HUES48 (cell line): Measurements from ENCODE around the gene CMTM2.

Source experiments
- H3K27ac ChIP-seq: one replicate; pipeline ENCODE4 v1.7.0; 2013; ENCODE audit warnings: low read depth, low read length, inconsistent platforms
- H3K27me3 ChIP-seq: 2 replicates; pipeline ENCODE4 v1.6.1; 2013; ENCODE audit warnings: mild to moderate bottlenecking, low read length; ENCODE audit not compliant: control insufficient read depth, insufficient read depth
- H3K36me3 ChIP-seq: 2 replicates; pipeline ENCODE4 v1.6.1; 2013; ENCODE audit warnings: low read length; ENCODE audit not compliant: control insufficient read depth, insufficient read depth
- H3K4me1 ChIP-seq: 2 replicates; pipeline ENCODE4 v1.6.1; 2013; ENCODE audit warnings: mild to moderate bottlenecking, low read length; ENCODE audit not compliant: control insufficient read depth, insufficient read depth
- H3K4me3 ChIP-seq: 2 replicates; pipeline ENCODE4 v1.5.1; 2013; ENCODE audit warnings: mild to moderate bottlenecking, low read depth, low read length
- H3K9ac ChIP-seq: 2 replicates; pipeline ENCODE4 v1.6.1; 2013; ENCODE audit warnings: mild to moderate bottlenecking, low read depth, low read length, moderate library complexity
- H3K9me3 ChIP-seq: 2 replicates; pipeline ENCODE4 v1.6.1; 2013; ENCODE audit warnings: low read length; ENCODE audit not compliant: control insufficient read depth, insufficient read depth

CMTM2 gene

GRCh38 chr16:66578651-66579531 lies at the start of gene CMTM2:
CMTM2 (plus strand) TSS chr16:66579463; CDS start chr16:66579608, 145 bp downstream.
- no peak within 1 kb of the TSS for H3K9ac ChIP-seq
- peaks cover 16% of the 10 kb centered on the region for H3K4me1 ChIP-seq
- no peaks in the 10 kb centered on the region for H3K9me3 ChIP-seq
- H3K36me3 ChIP-seq: no peaks in the 10 kb centered on the region
- peaks cover 41% of the 10 kb centered on the region for H3K27me3 ChIP-seq
- H3K4me3 ChIP-seq: peak within 1 kb of the TSS; percentile 54
- H3K27ac ChIP-seq: no peak within 1 kb of the TSS

GRCh38 chr16:66529475-66529874 lies 49.8 kb upstream of the CMTM2 start:
- Histone ChIP-seq H3K36me3 (no peaks in the 10 kb centered on the region), H3K9me3 (no peaks in the 10 kb centered on the region), H3K9ac (no peak overlapping the region), H3K4me3 (no peak overlapping the region), H3K4me1 (no peaks in the 10 kb centered on the region), H3K27me3 (no peaks in the 10 kb centered on the region), H3K27ac (no peak overlapping the region)

DNA sequence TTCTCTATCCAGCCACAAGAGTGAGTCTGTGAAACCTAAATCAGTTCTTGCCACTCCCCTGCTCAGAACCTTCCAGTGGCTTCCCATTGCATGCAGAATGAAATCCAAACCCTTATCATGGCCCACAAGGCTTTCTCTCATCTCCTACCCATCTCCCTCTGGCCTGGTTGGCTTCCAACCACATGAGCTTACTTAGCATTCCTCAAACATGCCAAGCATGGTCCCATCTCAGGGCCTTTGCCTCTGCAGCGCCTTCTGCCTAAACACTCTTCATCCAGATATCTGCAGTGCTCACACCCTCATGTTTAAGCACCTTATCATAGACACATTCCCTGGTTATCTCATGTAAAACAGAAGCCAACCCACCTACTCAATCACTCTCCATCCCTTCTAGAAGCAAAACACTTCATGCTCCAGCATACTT lies 44.9 kb upstream of the CMTM2 start:
- no peaks in the 10 kb centered on the region for H3K27me3 ChIP-seq
- no peaks in the 10 kb centered on the region for H3K36me3 ChIP-seq
- no peak overlapping the region for H3K9ac ChIP-seq
- H3K4me1 ChIP-seq: no peaks in the 10 kb centered on the region
- H3K4me3 ChIP-seq: no peak overlapping the region
- H3K27ac ChIP-seq: no peak overlapping the region
- H3K9me3 ChIP-seq: no peaks in the 10 kb centered on the region

GRCh38 chr16:66536525-66536924 lies 42.7 kb upstream of the CMTM2 start:
- no peak overlapping the region for H3K4me3 ChIP-seq

DNA sequence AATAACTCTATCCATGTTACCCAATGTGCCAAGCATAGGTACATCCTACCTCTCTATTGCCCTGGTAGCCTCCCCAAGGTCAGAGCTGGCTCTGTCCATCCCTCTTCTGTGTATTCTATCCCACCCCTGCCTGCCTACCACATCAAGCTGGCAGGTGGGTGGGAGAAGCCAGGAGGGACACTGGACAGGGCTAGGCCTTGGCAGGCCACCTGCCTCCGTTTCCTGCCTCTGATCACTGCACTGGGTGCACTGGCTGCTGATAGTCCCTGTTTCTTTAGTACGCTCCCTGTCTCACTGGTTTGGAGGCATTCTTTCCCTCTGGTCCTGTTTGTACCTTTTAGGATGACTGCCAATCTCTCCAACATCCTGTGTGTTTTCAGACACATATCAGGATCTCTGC lies 42.0 kb upstream of the CMTM2 start:
- Histone ChIP-seq H3K36me3 (no peaks in the 10 kb centered on the region), H3K9ac (no peak overlapping the region), H3K27me3 (no peaks in the 10 kb centered on the region), H3K9me3 (no peaks in the 10 kb centered on the region), H3K4me1 (peaks cover 7% of the 10 kb centered on the region), H3K4me3 (no peak overlapping the region), H3K27ac (no peak overlapping the region)

More at GRCh38 chr16:66536525-66536924, 42.7 kb upstream of the CMTM2 start:
- Histone ChIP-seq H3K27ac (no peak overlapping the region), H3K4me1 (peaks cover under 1% of the 10 kb centered on the region; the same call in 1 of the 2 replicates), H3K27me3 (no peaks in the 10 kb centered on the region), H3K9me3 (no peaks in the 10 kb centered on the region), H3K9ac (no peak overlapping the region), H3K36me3 (no peaks in the 10 kb centered on the region)

DNA sequence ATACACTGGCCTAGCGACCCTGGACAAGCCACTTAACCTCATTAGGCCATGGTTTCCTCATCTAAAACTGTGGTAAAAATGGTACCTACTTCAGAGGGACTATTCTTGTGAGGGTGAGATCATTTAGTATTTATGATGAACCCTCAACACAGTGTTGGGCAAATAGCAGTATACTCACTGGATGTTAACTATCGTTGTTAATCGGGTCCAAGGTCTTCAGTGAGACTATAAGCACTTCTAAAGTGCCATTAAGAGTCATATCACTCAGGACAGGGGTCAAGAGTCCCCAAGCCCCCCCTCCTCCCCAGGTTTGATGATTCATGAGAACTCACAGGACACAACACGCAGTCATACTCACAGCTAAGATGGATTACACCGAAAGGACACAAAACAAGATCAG lies 40.4 kb upstream of the CMTM2 start:
- no peaks in the 10 kb centered on the region for H3K36me3 ChIP-seq
- no peak overlapping the region for H3K9ac ChIP-seq
- H3K27me3 ChIP-seq: no peaks in the 10 kb centered on the region
- no peak overlapping the region for H3K4me3 ChIP-seq
- peaks cover 10% of the 10 kb centered on the region for H3K4me1 ChIP-seq
- H3K27ac ChIP-seq: no peak overlapping the region
- no peaks in the 10 kb centered on the region for H3K9me3 ChIP-seq

GRCh38 chr16:66539623-66540469 lies 39.4 kb upstream of the CMTM2 start:
- no peaks in the 10 kb centered on the region for H3K27me3 ChIP-seq
- no peak overlapping the region for H3K4me3 ChIP-seq
- H3K4me1 ChIP-seq: peaks cover 10% of the 10 kb centered on the region
- H3K36me3 ChIP-seq: no peaks in the 10 kb centered on the region
- no peak overlapping the region for H3K27ac ChIP-seq
- no peak overlapping the region for H3K9ac ChIP-seq
- H3K9me3 ChIP-seq: no peaks in the 10 kb centered on the region

DNA sequence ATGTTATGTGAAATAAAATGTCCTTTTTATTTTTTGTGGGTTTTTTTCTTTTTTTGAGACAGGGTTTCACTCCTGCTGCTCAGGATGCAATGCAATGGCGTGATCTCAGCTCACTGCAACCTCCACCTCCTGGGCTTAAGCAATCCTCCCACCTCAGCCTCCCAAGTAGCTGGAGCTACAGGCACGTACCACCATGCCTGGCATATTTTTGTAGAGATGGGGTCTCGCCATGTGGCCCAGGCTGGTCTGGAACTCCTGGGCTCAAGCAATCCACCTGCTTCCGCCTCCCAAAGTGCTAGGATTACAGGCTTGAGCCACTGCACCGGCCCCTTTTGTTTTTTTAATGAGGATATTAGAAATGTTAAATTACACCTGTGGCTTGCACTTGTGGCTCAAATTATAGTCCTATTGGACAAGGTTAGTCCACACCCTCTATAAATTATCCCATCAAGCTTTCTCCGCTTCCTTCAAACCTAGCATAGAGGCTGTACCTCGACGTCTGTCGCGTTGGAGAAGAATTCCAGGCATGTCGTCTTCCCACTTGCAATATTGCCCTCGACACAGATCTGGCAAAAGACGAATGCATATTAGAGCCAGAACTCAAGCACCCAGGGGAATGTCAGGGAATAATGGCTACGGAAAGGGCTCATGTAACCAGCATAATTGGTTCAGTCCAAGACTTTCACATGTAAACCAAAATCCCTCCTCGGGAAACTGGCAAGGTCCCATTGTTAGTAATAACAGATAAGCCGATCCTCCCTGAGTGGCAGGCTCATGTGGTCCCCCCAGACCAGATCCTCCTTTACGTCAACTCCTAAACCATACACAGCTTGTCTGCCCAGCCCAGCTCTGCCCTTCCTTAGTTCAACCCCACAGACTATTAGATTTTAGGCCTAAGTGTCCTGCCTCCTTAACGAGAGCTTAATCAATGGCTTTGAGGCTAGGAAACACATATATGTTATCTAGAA lies 37.6 kb upstream of the CMTM2 start:
- Histone ChIP-seq H3K4me1 (peaks cover 10% of the 10 kb centered on the region), H3K27me3 (no peaks in the 10 kb centered on the region), H3K27ac (no peak overlapping the region), H3K36me3 (no peaks in the 10 kb centered on the region), H3K4me3 (no peak overlapping the region), H3K9me3 (no peaks in the 10 kb centered on the region), H3K9ac (no peak overlapping the region)

- Histone ChIP-seq H3K27me3 (no peaks in the 10 kb centered on the region), H3K36me3 (no peaks in the 10 kb centered on the region), H3K4me3 (no peak overlapping the region), H3K9me3 (no peaks in the 10 kb centered on the region), H3K4me1 (peaks cover 10% of the 10 kb centered on the region), H3K9ac (no peak overlapping the region), H3K27ac (no peak overlapping the region)
Observed at GRCh38 chr16:66542396-66542795, 36.9 kb upstream of the CMTM2 start.

DNA sequence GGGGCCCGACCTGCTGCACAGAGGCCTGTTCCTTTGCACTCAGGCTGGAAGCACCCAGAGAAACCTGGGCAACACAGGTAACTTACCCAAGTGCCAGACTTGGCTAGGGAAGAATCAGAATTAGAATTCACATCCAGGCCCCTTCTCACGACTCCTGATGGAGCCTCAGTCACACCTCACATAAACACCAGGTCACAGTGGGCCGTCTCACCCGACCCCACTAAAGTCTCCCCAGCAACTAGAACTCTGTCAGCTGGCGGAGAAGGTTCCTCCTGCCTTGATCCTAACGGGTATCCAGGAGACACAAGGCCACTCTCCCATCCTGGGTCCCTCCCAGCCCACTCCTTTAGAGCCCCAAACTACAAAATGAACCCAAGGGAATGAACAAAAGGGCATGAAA lies 35.7 kb upstream of the CMTM2 start:
- no peak overlapping the region for H3K27ac ChIP-seq
- H3K36me3 ChIP-seq: no peaks in the 10 kb centered on the region
- H3K9me3 ChIP-seq: no peaks in the 10 kb centered on the region
- H3K4me3 ChIP-seq: no peak overlapping the region
- peaks cover 10% of the 10 kb centered on the region for H3K4me1 ChIP-seq
- H3K9ac ChIP-seq: no peak overlapping the region
- no peaks in the 10 kb centered on the region for H3K27me3 ChIP-seq
